OCI-LY1 (cell line): ENCODE data around the gene SPATA25.

Experiments
- H2AFZ ChIP-seq: fragments of 200-600 bp; sonication (generic), shearing (Covaris generic); 2 replicates; pipeline ENCODE4 v1.6.0; 2014; ENCODE audit warnings: antibody characterized with exemption, mild to moderate bottlenecking, low read length
- H3F3A ChIP-seq: fragments of 200-600 bp; sonication (generic), shearing (Covaris generic); 2 replicates; pipeline ENCODE4 v1.6.0; 2014; ENCODE audit warnings: mild to moderate bottlenecking, antibody characterized with exemption, low read length, moderate library complexity; ENCODE audit not compliant: insufficient read depth
- H3K27ac ChIP-seq: fragments of 200-600 bp; sonication (generic); 2 replicates; pipeline ENCODE4 v1.5.1; 2014; ENCODE audit warnings: low read length, mixed run types, mild to moderate bottlenecking, low read depth; ENCODE audit not compliant: poor library complexity, severe bottlenecking
- H3K27me3 ChIP-seq: fragments of 200-600 bp; sonication (generic); 2 replicates; pipeline ENCODE4 v1.6.0; 2014; ENCODE audit warnings: antibody characterized with exemption, mild to moderate bottlenecking, low read length, moderate library complexity; ENCODE audit not compliant: insufficient read depth
- H3K36me3 ChIP-seq: fragments of 200-600 bp; sonication (generic); 2 replicates; pipeline ENCODE4 v1.6.1; 2014; ENCODE audit warnings: mild to moderate bottlenecking, antibody characterized with exemption, low read length, moderate library complexity, mixed read lengths; ENCODE audit not compliant: insufficient read depth
- H3K4me1 ChIP-seq: fragments of 200-600 bp; sonication (generic); 2 replicates; pipeline ENCODE4 v1.5.1; 2014; ENCODE audit warnings: mild to moderate bottlenecking, low read length, moderate library complexity; ENCODE audit not compliant: insufficient read depth, severe bottlenecking
- H3K4me2 ChIP-seq: fragments of 200-600 bp; sonication (generic), shearing (Covaris generic); 2 replicates; pipeline ENCODE4 v1.6.1; 2014; ENCODE audit warnings: low read length
- H3K4me3 ChIP-seq: fragments of 200-600 bp; sonication (generic); 2 replicates; pipeline ENCODE4 v1.5.1; 2014; ENCODE audit warnings: low read length, low read depth, mild to moderate bottlenecking, mixed read lengths; ENCODE audit not compliant: poor library complexity, severe bottlenecking
- H3K79me2 ChIP-seq: fragments of 200-600 bp; shearing (Covaris generic); 2 replicates; pipeline ENCODE4 v1.6.1; 2016; ENCODE audit warnings: mixed run types, low read length, mixed read lengths; ENCODE audit not compliant: insufficient read depth
- H3K9ac ChIP-seq: fragments of 200-600 bp; sonication (generic), shearing (Covaris generic); 2 replicates; pipeline ENCODE4 v1.6.1; 2014; ENCODE audit warnings: mild to moderate bottlenecking, low read length, mixed read lengths
- H3K9me2 ChIP-seq: fragments of 200-600 bp; sonication (generic), shearing (Covaris generic); 2 replicates; pipeline ENCODE4 v1.6.1; 2014; ENCODE audit warnings: low read depth, mild to moderate bottlenecking, low read length, mixed read lengths
- H3K9me3 ChIP-seq: fragments of 200-600 bp; shearing (Covaris generic); 2 replicates; pipeline ENCODE4 v1.6.1; 2014; ENCODE audit warnings: low read length, mixed read lengths
- H4K20me1 ChIP-seq: fragments of 200-600 bp; sonication (generic), shearing (Covaris generic); 2 replicates; pipeline ENCODE4 v1.6.0; 2016; ENCODE audit warnings: mild to moderate bottlenecking, low read length; ENCODE audit not compliant: insufficient read depth
- CTCF ChIP-seq: fragments of 200-600 bp; sonication (generic), shearing (Covaris generic); IDR thresholded peaks from 2 replicates; pipeline ENCODE4 v1.5.1; 2017; ENCODE audit warnings: mild to moderate bottlenecking, antibody characterized with exemption, low read length, moderate library complexity, mixed read lengths
- EZH2 ChIP-seq: fragments of 200-600 bp; sonication (generic), shearing (Covaris generic); IDR thresholded peaks from 2 replicates; pipeline ENCODE4 v1.8.0; 2017; ENCODE audit warnings: borderline replicate concordance, mixed run types, mild to moderate bottlenecking, antibody characterized with exemption, low read length, moderate library complexity, mixed read lengths

Gene SPATA25

DNA sequence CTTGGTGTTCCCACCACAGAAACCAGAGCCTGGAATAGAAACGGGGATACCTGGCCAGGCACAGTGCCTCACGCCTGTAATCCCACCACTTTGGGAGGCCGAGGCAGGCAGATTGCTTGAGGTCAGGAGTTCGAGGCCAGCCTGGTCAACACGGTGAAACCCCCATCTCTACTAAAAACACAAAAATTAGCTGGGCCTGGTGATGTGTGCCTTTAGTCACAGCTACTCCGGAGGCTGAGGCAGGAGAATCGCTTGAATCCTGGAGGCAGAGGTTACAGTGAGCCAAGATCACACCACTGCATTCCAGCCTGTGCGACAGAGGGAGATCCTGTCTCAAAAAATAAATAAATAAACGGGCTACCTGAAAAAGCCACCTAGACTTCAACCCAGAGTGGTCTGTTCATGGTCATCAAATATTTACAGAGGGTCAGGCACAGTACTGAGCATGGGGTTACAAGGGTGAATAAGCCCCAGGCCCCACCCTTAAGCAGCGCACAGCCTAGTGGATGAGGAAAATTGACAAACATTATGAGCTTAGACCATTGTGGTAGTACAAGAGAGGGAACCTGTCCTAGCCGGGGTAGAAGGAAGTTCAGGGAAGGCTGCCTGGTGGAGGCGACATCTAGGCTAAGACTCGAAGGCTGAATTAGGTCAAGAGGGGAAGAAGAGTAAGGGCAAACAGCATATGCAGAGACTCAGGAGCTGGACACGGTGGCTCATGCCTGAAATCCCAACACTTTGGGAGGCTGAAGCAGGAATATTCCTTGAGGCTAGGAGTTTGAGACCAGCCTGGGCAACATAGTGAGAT is 39.9 kb upstream of the SPATA25 start:
- no peaks in the 10 kb centered on the region for H3K9me2 ChIP-seq
- H3F3A ChIP-seq = no peaks in the 10 kb centered on the region
- no peak overlapping the region for H3K4me3 ChIP-seq
- no peak overlapping the region for H3K4me2 ChIP-seq
- 0 out of 2 replicates have a peak, but pooled peaks cover 3% of the 10 kb centered on the region for H3K27me3 ChIP-seq
- no peaks in the 10 kb centered on the region for H3K4me1 ChIP-seq
- H2AFZ ChIP-seq = no peak overlapping the region
- TF ChIP-seq EZH2 (no peak), CTCF (no peak)
- H4K20me1 ChIP-seq = no peaks in the 10 kb centered on the region
- H3K9me3 ChIP-seq = no peaks in the 10 kb centered on the region
- H3K9ac ChIP-seq = no peak overlapping the region
- no peak overlapping the region for H3K27ac ChIP-seq
- H3K36me3 ChIP-seq = no peaks in the 10 kb centered on the region
- no peaks in the 10 kb centered on the region for H3K79me2 ChIP-seq

DNA sequence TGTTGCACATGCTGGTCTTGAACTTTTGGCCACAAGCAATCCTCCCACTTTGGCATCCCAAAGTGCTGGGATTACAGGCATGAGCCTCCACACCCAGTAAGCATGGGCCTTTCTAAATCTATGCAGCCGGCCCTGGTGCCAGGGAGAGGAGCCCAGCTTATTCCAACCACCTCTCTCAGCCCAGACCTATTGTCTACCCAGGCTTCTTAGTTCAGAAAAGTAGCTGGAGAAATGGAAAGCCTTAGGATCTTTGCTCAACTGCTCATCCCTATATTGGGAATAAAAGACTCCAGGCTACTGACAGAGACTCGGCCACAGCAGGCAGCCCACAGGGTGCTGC is 39.3 kb upstream of the SPATA25 start:
- no peaks in the 10 kb centered on the region for H3K79me2 ChIP-seq
- H3K27me3 ChIP-seq = 0 out of 2 replicates have a peak, but pooled peaks cover 3% of the 10 kb centered on the region
- no peaks in the 10 kb centered on the region for H4K20me1 ChIP-seq
- no peak overlapping the region for H3K4me3 ChIP-seq
- H3F3A ChIP-seq = no peaks in the 10 kb centered on the region
- H3K36me3 ChIP-seq = no peaks in the 10 kb centered on the region
- H3K4me1 ChIP-seq = no peaks in the 10 kb centered on the region
- H2AFZ ChIP-seq = no peak overlapping the region
- H3K27ac ChIP-seq = no peak overlapping the region
- no peak overlapping the region for H3K4me2 ChIP-seq
- H3K9me2 ChIP-seq = no peaks in the 10 kb centered on the region
- no peaks in the 10 kb centered on the region for H3K9me3 ChIP-seq
- H3K9ac ChIP-seq = no peak overlapping the region
- TF ChIP-seq CTCF (no peak), EZH2 (no peak)

GRCh38 chr20:45925821-45926506 is 38.5 kb upstream of the SPATA25 start:
- Histone ChIP-seq H3K36me3 (no peaks in the 10 kb centered on the region), H4K20me1 (no peaks in the 10 kb centered on the region), H3K27me3 (0 out of 2 replicates have a peak, but pooled peaks cover 3% of the 10 kb centered on the region), H3K9me2 (no peaks in the 10 kb centered on the region), H3K9ac (no peak overlapping the region), H3K4me1 (no peaks in the 10 kb centered on the region), H3F3A (no peaks in the 10 kb centered on the region), H3K27ac (no peak overlapping the region), H3K4me2 (no peak overlapping the region), H3K79me2 (no peaks in the 10 kb centered on the region), H3K4me3 (no peak overlapping the region), H3K9me3 (no peaks in the 10 kb centered on the region), H2AFZ (no peak overlapping the region)
- no peak for TF ChIP-seq EZH2
- no peak for TF ChIP-seq CTCF
